Activated naive CD8-positive, alpha-beta T cell treated with anti-CD3 and anti-CD28 coated beads, Interleukin-2, amount 50 U/mL, for 24 hours (primary cell): ENCODE measurements around the gene ST3GAL2.
A peak's percentile ranks its signal among the peaks of the same experiment; 100 is the strongest.
"Not testable (repeated sequence)": the region's sequence is repeated elsewhere in the genome, so short reads cannot be mapped to it uniquely, and the experiment has no call there.

Experiments
- ATAC-seq: fragments of 150-1000 bp; cut with Tn5 transposase; one replicate; pipeline ENCODE4 v1.10.0; 2021
- DNase-seq: peaks from one replicate; pipeline ENCODE4 v3.0.0; 2021
- H3K27ac Mint-ChIP-seq: one replicate; pipeline ENCODE4 v1.8.0; 2021; ENCODE audit warnings: mild to moderate bottlenecking, mixed read lengths
- H3K27me3 Mint-ChIP-seq: one replicate; pipeline ENCODE4 v1.8.0; 2021; ENCODE audit warnings: mixed read lengths
- H3K36me3 Mint-ChIP-seq: one replicate; pipeline ENCODE4 v1.8.0; 2021; ENCODE audit warnings: low read depth, mixed read lengths
- H3K4me1 Mint-ChIP-seq: one replicate; pipeline ENCODE4 v1.8.0; 2021; ENCODE audit warnings: mixed read lengths
- H3K4me3 Mint-ChIP-seq: one replicate; pipeline ENCODE4 v1.8.0; 2021; ENCODE audit warnings: mild to moderate bottlenecking, moderate library complexity, mixed read lengths
- H3K9me3 Mint-ChIP-seq: one replicate; pipeline ENCODE4 v1.8.0; 2021; ENCODE audit warnings: mixed read lengths

The ST3GAL2 gene

DNA sequence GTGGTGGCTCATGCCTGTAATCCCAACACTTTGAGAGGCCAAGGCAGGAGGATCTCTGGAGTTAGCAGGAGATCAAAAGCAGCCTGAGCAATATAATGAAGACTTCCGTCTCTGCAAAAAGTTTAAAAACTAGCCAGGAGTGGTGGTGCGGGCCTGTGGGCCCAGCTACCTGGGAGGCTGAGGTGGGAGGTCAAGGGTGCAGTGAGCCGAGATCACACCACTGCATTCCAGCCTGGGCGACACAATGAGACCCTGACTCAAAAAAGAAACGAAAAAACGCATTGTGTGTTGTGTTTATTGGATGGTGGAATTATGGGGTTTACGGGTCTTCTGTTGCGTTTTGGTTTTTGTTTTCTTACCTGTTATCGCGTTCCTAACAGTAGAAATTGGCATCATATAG lies 93.1 kb downstream of the ST3GAL2 start:
- Mint-ChIP-seq H3K36me3 (peaks cover 28% of the 10 kb centered on the region), H3K4me1 (peaks cover 34% of the 10 kb centered on the region)

DNA sequence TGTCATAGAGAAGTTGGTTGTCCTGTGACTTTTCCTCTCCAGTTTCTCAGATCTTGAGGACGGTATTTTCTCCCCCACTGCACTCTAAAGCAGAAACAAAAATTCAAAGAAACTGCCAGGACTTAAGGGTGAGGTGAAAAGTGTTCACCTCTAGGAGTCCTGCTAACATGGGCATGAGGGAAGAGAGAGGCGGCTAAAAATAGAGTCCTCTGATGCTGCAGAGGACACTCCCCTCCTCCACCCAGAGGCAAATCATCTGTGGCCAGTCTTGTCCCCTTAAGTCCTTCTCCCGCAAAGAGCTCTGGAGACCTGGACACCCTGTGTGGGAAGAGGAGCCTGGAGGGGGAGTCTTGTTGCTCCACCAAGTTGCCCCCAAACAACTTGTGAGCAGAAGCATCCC lies 96.9 kb downstream of the ST3GAL2 start:
- no peak for ATAC-seq
- Mint-ChIP-seq H3K27ac (no peak overlapping the region), H3K9me3 (no peaks in the 10 kb centered on the region)

More for the DNA sequence above, 93.1 kb downstream of the ST3GAL2 start:
- ATAC-seq (no peak), DNase-seq (no peak)
- H3K4me3 Mint-ChIP-seq, result peak overlapping the region; percentile 95
- peak overlapping the region; percentile 92 for H3K27ac Mint-ChIP-seq
- H3K27me3 Mint-ChIP-seq, result no peaks in the 10 kb centered on the region
- H3K9me3 Mint-ChIP-seq, result no peaks in the 10 kb centered on the region

GRCh38 chr16:70341600-70341999 lies 97.3 kb downstream of the ST3GAL2 start:
- Mint-ChIP-seq H3K4me1 (peaks cover 8% of the 10 kb centered on the region), H3K27ac (no peak overlapping the region), H3K36me3 (peaks cover 4% of the 10 kb centered on the region), H3K9me3 (no peaks in the 10 kb centered on the region), H3K4me3 (no peak overlapping the region), H3K27me3 (no peaks in the 10 kb centered on the region)
- no peak for DNase-seq
- no peak for ATAC-seq

More for the DNA sequence above, 96.9 kb downstream of the ST3GAL2 start:
- Mint-ChIP-seq H3K36me3 (peaks cover 6% of the 10 kb centered on the region), H3K4me1 (peaks cover 8% of the 10 kb centered on the region), H3K27me3 (no peaks in the 10 kb centered on the region), H3K4me3 (no peak overlapping the region)
- DNase-seq, result no peak

DNA sequence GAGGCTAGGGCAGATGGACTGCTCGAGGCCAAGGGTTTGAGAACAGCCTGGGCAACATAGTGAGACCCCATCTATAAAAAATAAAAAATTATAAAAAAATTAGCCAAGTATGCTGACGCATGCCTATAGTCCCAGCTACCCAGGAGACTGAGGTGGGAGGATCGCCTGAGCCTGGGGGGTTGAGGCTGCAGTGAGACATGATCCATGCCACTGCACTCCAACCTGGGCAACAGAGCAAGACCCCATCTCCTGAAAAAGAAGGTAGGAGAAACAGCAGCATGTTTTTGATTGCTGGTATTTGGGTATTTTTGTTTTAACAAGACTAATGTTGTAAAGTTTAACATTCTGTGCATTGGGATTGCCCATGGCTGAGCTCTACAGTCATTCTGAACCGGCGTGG lies 101.1 kb downstream of the ST3GAL2 start:
- peaks cover 13% of the 10 kb centered on the region for H3K36me3 Mint-ChIP-seq
- no peaks in the 10 kb centered on the region for H3K4me1 Mint-ChIP-seq
- no peaks in the 10 kb centered on the region for H3K9me3 Mint-ChIP-seq
- no peak overlapping the region for H3K4me3 Mint-ChIP-seq
- no peak overlapping the region for H3K27ac Mint-ChIP-seq
- no peak for ATAC-seq
- DNase-seq, result no peak
- H3K27me3 Mint-ChIP-seq, result no peaks in the 10 kb centered on the region

- DNase-seq, ATAC-seq, H3K27me3 Mint-ChIP-seq, H3K4me3 Mint-ChIP-seq, H3K9me3 Mint-ChIP-seq, H3K4me1 Mint-ChIP-seq: not testable (repeated sequence)
- peak overlapping the region; percentile 59 for H3K27ac Mint-ChIP-seq
- peaks cover 19% of the 10 kb centered on the region for H3K36me3 Mint-ChIP-seq
Observed at GRCh38 chr16:70332728-70333127, 106.2 kb downstream of the ST3GAL2 start.

DNA sequence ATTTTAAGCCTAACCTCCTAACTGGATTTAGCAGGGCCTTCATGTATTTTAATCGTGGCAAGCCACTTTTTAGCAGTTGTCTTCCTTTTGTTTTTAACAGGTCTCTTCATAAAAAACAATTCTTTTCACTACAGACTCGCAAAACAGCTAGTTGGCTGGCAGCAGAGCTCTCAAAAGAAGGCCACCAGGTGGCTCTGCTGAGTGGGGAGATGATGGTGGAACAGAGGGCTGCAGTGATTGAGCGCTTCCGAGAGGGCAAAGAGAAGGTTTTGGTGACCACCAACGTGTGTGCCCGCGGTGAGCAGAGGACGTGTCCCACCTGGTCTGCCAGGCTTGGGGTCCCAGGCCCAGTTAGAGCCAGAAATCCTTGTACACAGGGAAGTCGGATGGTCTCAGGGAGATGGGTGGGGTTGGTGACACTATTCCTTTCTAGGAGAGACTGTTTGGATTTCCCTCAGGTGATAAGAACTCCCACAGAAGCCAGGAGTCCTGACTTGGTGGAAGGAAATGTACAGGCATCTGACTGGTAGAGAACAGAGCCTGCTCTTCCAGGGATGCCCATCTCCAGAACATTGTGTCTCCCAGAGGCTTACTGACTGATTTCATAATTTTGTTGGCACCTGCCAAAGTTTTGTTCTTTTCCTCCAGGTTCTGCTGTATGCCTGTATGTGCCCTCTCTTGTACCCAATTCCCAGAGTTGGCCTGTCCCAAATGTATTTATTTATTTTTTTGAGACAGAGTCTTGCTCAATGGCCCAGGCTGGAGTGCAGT lies 107.1 kb downstream of the ST3GAL2 start:
- no peak overlapping the region for H3K4me3 Mint-ChIP-seq
- H3K9me3 Mint-ChIP-seq, result no peaks in the 10 kb centered on the region
- H3K27ac Mint-ChIP-seq, result no peak overlapping the region
- H3K36me3 Mint-ChIP-seq, result peaks cover 19% of the 10 kb centered on the region
- ATAC-seq (no peak), DNase-seq (no peak)
- no peaks in the 10 kb centered on the region for H3K27me3 Mint-ChIP-seq
- H3K4me1 Mint-ChIP-seq, result no peaks in the 10 kb centered on the region

GRCh38 chr16:70331091-70331490 lies 107.8 kb downstream of the ST3GAL2 start:
- no peaks in the 10 kb centered on the region for H3K4me1 Mint-ChIP-seq
- no peaks in the 10 kb centered on the region for H3K9me3 Mint-ChIP-seq
- H3K4me3 Mint-ChIP-seq, result no peak overlapping the region
- ATAC-seq (no peak), DNase-seq (no peak)
- H3K27me3 Mint-ChIP-seq, result no peaks in the 10 kb centered on the region
- peaks cover 20% of the 10 kb centered on the region for H3K36me3 Mint-ChIP-seq
- no peak overlapping the region for H3K27ac Mint-ChIP-seq
